ENCODE results near the gene TSPYL4.

Gene TSPYL4

DNA sequence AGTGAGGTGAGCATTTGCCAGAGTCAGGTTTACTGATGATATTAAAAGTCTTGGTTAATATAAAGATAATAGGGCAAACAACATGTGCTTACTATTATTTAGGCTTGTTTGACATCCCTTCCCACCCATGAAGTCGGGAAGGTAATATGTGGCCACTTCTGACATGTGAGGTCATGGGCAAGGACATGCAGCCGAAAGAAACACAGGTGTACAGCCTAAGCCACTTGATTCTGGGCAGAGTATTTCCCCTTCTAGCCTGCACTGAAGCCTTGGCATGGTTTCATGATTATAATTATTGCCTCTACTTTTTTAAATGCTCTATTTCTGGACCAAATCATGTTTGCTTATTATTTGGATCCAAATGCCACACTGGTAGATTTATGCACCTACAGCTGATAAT lies 52.3 kb downstream of the TSPYL4 start:
- Mint-ChIP-seq H3K27me3 (no peaks in the 10 kb centered on the region), H3K9me3 (no peaks in the 10 kb centered on the region), H3K27ac (no peak overlapping the region), H3K4me1 (peaks cover 6% of the 10 kb centered on the region), H3K36me3 (peaks cover 13% of the 10 kb centered on the region), H3K4me3 (no peak overlapping the region)
- no peak for DNase-seq (ENCODE audit: low spot score in 2 of 2)
- no peak for ATAC-seq (ENCODE audit: low read depth)

DNA sequence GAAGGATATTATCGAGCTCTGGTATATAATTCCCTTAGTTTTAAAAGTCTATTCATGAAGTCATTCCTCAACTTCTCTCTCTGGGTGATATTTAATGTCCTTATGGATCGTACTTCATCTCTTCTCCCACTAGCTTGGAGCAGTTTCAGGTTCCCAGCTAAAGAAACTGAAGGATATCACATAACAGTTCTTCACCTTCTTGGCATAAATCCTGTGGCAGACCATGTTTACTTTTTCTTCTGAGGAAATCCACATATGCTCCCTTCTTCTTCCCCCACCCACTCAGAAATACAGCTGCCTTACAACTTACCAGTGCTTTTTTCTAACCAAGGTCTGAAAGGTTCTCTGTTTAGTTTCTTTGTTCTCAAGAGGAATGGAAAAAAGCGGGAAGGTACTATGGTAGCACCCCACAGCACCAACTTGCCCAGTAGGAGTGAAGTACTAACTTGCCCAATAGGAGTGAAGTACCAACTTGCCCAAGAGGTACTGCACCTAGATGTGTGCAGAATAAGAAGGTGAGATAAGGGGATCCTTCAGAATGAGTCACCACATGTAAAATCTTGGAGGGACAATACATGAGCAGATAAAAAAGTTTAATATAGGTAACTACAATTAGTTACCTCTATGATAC lies 53.1 kb downstream of the TSPYL4 start:
- ATAC-seq (ENCODE audit: low read depth) (no peak), DNase-seq (ENCODE audit: low spot score in 2 of 2) (no peak)
- Mint-ChIP-seq H3K27me3 (no peaks in the 10 kb centered on the region), H3K9me3 (no peaks in the 10 kb centered on the region), H3K4me3 (no peak overlapping the region), H3K4me1 (peaks cover 6% of the 10 kb centered on the region), H3K36me3 (peaks cover 15% of the 10 kb centered on the region), H3K27ac (no peak overlapping the region)
